Left cardiac atrium (tissue), 4 donors: ENCODE results near the gene C21orf91. TPM values are rescaled to one million over a fixed set of nuclear protein-coding genes. Genes with fewer than 3 reads are reported as not detected.
"Not testable (repeated sequence)": the region's sequence is repeated elsewhere in the genome, so short reads cannot be mapped to it uniquely, and the experiment has no call there.

Experiments used
- ATAC-seq, 2 donors: fragments of 200-7000 bp; cut with Tn5 transposase; one replicate each; pipeline ENCODE4 v1.9.1; 2020; ENCODE audit warnings: mild to moderate bottlenecking in 2 of 2, moderate library complexity in 2 of 2
- DNase-seq: peaks from one replicate; pipeline ENCODE4 v3.0.0-alpha.2; 2020
- intact Hi-C, 2 donors: fragments of 100-400 bp; cut with DNase I; formaldehyde crosslinking; loops; one replicate each; pipeline versions ENCODE4 v1.14.1 to v1.15.1; 2022 to 2023
- total RNA-seq, 2 donors: library from RNA; stranded (reverse); fragmentation: NEBNext Ultra II Directional; extraction: Animal tissue kit (Norgen Biotek cat#: 25700); gene quantifications; one replicate each; pipeline ENCODE4 v1.2.1, GENCODE V29; 2021
- donor health status: DM: no; HTN: yes; CAD: no.
- donor health status: DM: no; HTN: yes; CAD: no; lungs with severe emphysema.
- donor health status: DM: yes; HTN: yes; CAD: no.
- donor health status: Dilated cardiomyopathy.

Gene C21orf91
- total RNA-seq, 2 donors from 2014 or later = 9.0 to 9.2 TPM

DNA sequence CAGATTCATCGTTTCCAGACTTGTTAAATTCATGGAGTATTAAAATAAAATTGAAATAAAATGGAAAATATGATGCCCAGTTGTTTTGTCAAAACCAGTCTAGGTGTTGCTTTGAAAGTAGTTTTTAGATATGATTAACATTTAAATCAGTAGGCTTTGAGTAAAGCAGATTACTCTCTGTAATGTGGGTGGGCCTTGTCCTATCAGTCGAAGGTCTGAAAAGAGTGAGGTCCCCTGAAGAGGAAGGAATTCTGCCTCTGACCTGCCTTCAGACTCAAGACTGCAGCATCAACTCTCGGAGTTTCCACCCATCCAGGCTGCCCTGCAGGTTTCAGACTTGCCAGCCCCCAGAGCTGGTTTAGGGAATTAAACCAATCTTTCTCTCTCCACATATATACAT, 36.2 kb downstream of the C21orf91 start:
- ATAC-seq (no peak), DNase-seq (no peak)
- intact Hi-C loops = no loop called here

DNA sequence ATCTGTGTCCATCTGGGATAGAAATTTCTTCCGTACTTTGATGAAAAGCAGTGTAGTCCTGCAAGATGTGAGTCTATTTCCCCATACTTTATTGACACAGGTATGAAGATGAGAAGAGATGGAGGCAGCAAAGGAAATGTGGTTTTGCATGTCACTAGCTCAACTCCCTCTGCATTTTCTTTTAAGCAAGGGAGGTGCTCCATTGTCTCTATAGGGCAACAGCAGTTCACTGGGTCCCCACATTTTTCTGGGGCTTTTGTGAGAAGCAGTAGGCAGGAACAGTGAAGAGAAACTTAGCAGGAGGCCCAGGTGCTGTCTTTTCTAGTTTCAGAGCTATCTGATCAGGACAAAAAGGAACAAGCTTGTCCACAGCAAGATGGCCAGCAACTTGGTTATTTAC, 37.1 kb downstream of the C21orf91 start:
- ATAC-seq (no peak), DNase-seq (no peak)
- intact Hi-C loops = no loop called here

DNA sequence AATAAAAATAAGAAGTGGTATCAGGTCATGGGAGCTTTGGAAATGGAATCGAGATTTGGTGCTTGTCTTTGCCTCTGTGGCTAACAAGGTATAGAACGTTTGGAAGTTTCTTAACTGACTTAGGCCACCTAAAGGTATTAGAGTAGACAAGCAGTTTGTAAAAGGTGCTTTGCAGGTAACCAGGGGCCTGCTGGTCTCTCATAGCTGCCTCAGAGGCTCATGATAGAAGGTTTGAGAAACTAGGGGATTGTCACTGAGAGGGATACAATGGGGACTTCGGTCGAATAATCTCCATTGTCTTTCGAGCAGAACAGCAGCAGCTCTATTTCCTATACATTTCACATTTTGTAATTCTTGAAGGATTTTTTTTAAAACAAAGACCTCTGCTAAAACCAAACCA, 37.6 kb downstream of the C21orf91 start:
- DNase-seq = no peak
- no peak for ATAC-seq
- intact Hi-C loops = no loop called here

DNA sequence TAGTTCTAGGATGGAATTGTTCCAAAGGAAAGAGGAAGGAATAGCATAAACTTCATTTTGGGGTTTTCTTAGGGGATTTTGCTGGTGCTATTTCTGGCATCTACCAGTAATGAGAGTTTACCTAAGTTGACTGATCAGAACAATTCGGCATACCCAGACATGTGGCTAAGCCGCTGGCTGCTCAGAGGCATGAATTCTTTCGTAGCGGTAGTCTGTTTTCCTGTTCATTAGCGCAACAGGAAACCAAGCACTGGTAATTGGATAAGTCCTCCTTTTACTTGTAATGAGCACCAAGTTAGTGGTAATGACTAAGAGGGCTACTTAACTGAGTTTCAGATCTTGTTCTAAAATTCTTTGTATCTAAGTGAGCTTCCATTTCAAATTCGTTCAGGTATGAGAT, 38.6 kb downstream of the C21orf91 start:
- DNase-seq (no peak), ATAC-seq (peak in 1 of 2 donors; percentile 55)
- intact Hi-C loops = no loop called here

DNA sequence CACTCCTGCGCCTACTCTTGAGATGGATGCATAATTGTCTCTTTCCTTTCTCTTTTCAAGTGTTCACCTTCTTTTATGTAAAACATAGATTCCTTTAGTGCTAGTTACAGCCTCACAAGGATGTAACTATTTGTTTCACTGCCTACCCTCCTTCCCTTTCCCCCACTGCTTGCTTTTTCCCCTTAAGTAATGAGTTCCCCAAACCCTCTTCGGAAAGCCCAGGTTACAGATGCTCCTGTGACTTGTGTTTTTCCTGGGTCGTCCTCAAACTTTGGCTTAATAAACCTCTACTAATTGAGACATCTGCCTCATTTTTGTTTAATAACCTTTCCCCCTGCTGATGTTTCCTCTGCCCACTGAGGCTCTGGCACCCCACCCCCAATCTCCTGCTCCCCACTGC, 39.2 kb downstream of the C21orf91 start:
- ATAC-seq (no peak), DNase-seq (no peak)
- intact Hi-C loops = no loop called here

DNA sequence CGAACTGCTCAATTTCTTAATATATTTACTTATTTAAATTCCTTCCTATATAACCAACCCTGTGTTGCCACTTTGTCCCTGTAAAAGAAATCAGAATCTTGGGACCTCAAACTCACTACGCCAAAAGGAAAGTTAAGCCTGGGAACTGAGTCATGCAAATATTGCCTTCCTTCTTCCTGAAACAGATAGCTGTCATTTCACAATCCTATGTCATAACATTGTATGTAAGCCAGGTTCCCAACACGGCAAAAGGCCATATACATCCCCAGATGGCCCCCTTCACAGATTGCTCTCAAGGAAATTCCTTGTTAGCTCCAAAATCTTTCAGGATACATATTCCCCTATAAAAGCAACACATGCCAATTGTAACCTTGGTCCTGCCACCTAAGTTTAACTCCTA, 39.7 kb downstream of the C21orf91 start:
- intact Hi-C loops = no loop called here
- ATAC-seq = no peak
- no peak for DNase-seq

DNA sequence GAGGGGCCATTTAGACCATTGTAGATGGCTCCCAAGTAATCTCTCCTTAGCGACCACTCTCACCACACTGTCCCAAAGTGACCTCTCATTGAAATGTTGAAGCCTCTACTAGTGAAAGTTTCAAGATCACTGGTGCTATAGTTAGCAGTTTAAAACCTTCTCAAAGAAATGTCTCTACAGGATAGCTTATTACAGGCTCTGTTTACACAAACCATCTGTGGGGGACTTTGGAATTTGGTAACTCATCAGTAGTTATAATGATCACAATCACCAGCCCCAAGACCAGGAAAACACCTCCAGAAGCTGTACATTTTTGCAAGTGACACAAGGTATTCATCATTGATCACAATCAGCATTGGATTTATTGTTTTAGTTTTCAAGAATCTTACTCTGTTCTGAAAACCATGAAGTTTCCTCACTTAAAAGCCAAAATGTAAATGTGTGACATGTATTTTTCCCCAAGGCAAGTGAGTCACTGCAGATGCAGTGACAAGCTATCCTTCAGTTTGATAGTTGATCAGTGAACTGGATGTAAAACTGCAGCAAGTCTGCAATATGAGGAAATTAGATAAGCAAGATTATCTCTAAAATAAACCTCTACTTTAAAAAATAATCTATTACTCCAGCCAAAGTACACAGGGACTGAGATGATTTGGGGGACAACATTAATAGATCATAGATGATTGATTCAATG, 41.9 kb downstream of the C21orf91 start:
- no peak for ATAC-seq
- DNase-seq = no peak
- intact Hi-C loops = no loop called here

DNA sequence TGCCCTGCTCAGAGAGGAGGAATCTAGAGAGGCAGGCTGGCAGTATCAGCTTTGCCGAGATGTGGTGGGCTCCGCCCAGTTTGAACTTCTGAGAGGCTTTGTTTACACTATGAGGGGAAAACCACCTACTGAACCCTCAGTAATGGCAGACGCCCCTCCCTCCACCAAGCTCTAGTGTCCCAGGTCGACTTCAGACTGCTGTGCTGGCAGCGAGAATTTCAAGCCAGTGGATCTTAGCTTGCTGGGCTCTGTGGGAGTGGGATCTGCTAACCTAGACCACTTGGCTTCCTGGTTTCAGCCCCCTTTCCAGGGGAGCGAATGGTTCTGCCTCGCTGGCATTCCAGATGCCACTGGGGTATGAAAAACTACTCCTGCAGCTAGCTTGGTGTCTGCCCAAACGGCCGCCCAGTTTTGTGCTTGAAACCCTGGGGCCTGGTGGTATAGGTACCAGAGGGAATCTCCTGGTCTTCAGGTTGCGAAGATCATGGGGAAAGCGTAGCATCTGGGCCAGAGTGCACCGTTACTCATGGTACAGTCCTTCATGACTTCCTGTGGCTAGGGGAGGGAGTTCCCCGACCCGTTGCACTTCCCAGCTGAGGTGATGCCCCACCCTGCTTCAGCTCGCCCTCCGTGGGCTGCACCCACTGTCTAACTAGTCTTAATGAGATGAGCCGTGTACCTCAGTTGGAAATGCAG, 43.6 kb downstream of the C21orf91 start:
- DNase-seq (no peak), ATAC-seq (peak in 1 of 2 donors; percentile 19)
- intact Hi-C loops = no loop called here

DNA sequence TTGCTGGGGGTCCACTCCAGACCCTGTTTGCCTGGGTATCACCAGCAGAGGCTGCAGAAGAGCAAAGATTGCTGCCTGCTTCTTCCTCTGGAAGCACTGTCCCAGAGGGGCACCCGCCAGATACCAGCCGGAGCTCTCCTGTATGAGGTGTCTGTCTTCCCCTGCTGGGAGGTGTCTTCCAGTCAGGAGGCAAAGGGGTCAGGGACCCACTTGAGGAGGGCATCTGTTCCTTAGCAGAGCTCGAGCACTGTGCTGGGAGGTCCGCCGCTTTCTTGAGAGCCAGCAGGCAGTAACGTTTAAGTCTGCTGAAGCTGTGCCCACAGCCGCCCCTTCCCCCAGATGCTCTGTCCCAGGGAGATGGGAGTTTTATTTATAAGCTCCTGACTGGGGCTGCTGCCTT, 44.1 kb downstream of the C21orf91 start:
- intact Hi-C loops, DNase-seq, ATAC-seq: not testable (repeated sequence)

DNA sequence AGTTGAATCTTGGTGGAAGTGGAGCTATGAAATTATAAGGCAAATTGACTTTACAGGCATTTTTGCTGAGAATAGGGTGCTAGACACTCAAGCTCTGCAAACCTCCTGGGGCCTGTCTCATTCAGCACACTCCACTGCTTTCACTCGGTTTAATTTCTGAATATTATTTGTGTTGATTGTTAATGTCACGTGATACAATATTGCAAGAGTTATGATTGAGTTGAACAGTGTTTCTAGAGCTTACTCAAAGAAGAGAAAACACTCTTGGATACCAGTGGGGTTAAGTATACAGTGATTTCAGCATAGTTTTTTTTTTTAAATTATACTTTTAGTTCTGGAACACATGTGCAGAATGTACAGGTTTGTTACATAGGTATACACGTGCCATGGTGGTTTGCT, 49.7 kb downstream of the C21orf91 start:
- DNase-seq = no peak
- intact Hi-C loops = no loop called here
- no peak for ATAC-seq

DNA sequence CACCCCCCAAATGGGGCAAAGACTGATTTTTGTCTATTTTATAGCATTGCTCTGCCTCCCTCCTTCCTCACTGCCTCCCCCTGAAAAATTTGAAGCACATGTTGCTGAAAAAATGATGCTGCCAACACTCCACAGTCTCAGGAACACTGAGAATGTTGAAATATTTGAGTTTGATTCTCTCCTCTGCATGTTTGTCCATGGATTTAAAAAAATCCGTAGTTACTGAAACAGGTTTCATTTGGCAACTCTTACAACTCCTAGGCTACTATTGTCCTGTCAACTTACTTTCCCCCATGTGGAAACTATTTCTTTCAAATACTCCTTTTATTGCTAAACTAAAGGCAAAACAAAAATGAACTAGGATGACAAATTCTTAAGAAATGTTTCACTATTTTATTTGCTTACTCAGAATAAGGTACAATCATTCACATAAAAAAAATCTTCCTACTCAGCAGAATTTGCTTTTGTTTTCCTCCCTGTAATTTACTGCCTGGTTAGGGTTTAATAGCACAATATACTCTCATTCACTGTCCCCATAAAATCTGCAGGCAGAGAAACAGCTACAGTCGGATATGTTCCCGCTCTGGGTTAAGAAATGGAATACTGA, 50.2 kb downstream of the C21orf91 start:
- intact Hi-C loops = no loop called here
- ATAC-seq (no peak), DNase-seq (no peak)

DNA sequence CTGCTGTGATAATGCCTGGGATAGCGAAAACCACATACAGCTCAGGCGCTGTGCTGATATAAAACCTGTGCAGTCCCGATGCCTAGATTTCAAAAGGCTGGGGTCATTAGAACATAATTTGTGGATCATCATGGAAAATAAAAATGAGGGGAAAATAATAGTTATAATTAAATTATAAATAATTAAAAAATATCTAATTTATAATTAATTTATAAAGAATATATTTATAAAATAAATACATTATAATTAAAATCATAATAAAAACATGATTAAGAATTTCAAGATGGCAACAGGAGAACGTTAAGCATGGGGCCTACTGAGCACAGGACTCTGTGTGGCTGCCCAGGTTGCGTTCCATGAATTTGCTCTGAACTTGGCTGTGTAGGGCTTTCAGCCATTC, 53.9 kb downstream of the C21orf91 start:
- DNase-seq (no peak), ATAC-seq (no peak)
- intact Hi-C loops = no loop called here

DNA sequence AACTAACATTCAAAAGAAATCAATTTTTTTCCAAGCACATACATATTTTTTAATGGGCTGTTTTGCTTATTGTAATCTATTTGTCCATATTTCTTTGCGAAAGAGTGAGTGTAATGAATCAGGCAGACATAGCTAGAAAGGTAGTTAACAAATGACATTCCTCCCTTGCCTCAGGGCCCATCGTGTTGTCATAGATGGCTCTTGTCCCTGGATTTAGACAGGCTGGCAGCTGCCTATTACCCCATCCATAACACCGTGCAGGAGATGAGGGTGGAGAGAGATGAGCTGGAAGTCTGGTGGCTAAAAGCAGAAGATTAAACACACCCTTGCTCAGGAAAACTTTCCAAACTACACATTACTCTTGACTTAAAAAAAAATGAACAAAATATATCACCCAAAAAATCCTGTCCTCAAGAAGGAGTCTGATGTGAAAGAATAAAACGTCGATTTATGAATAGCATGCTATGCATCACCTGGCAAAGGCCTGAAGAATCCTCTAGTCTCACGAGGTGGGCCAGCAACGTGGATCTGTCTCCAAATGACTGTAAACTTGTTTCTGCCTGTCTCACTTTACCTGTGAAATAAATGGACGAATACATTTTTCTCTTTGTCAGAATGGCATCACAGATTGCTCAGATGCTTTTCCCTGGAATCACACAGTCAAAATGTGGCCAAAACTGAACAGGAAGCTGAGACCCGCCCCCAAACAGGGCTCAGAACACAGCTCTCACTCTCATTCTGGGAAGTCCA, 55.7 kb downstream of the C21orf91 start:
- no peak for DNase-seq
- no peak for ATAC-seq
- intact Hi-C loops = no loop called here

DNA sequence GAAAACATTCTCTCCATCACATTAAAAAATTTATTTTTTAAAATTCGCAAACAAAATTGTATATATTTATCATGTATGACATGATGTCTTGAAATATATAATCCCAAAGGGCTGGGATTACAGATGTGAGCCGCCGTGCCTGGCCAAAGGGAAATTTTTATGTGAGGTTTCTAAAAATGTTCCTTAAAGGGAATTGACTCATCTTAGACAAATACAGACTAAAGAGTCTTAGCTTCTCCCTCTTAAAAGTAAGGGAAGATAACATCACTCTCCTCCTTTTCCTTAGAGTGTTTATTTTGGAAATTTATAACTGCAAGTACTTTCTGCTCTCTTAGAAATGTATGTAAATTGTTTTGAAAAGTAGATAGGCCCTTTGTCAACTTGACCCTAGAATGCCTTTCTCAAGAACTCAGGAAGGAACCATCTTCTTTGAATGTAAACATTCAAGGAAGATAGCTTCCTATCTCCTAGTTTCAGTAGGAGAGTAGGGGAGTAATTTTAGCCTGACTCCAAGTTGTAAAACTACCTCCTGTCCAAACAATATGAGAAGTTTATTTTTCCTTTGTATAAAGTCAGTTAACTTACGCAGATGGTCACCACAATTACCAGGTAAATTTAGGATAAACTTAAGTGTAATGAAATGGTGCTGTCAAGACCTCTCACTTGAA, 59.5 kb downstream of the C21orf91 start:
- intact Hi-C loops = no loop called here
- DNase-seq (no peak), ATAC-seq (peak in 1 of 2 donors; percentile 38)

DNA sequence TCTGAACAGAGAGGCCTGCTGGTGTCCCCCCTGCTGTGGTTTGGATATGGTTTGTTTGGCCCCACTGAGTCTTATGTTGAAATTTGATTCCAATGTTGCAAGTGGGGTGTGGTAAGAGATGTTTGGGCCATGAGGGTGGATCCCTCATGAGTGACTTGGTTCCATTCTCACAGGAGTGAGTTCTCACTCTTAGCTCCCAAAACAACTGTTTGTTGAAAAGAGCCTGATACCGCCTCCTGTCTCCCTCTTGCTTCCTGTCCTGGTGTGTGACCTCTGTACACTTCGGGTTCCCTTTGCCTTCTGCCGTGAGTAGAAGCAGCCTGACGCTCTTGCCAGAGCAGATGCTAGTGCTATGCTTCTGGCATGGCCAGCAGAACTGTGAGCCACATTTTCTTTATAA, 60.5 kb downstream of the C21orf91 start:
- DNase-seq = no peak
- intact Hi-C loops = no loop called here
- no peak for ATAC-seq

DNA sequence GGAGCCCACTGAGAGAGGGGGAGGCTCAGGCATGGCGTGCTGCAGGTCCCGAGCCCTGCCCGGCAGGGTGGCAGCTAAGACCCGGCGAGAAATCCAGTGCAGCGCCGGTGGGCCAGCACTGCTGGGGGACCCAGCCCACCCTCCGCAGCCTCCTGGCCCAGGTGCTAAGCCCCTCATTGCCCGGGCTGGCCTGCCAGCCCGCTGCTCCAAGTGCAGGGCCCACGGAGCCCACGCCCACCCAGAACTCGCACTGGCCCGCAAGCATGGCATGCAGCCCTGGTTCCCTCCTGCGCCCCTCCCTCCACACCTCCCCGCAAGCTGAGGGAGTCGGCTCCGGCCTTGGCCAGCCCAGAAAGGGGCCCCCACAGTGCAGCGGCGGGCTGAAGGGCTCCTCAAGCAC, 61.5 kb downstream of the C21orf91 start:
- DNase-seq (no peak), ATAC-seq (no peak)
- intact Hi-C loops = no loop called here

DNA sequence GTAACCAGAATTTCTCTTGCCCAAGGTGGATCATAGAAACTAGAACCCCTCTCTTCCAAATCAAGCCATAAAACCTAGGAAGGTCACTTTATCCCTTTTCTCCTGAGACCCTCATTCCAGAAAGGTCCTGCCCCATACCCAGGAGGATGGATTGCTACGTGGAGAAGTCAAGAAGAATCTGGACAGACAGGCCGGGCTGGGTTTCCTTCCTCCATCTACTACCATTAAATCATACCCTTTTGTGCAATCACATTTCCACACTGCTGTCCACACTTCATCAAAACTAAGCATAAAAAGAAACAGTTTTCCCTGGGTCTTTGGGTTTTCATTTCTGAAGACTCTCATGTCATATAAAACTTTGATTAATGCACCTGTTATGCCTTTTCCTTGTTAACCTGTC, 65.4 kb downstream of the C21orf91 start:
- no peak for ATAC-seq
- DNase-seq = no peak
- intact Hi-C loops = no loop called here

DNA sequence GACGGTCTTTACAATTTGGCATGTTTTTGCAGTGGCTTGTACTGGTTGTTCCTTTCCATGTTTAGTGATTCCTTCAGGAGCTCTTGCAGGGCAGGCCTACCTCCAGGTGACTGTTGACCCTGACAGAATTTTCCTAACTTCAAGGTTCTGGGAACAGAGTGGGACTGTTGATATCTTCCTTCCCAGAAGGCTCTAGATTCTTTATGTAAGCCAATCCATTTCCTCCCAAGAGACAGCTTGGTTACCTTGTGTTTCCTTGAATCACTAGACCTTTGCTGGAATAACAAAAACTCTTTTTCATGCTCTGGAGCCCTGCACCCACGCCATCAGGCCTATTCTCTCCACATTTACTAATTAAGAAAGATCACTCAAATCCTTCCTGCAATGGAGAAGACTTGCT, 67.0 kb downstream of the C21orf91 start:
- no peak for DNase-seq
- no peak for ATAC-seq
- intact Hi-C loops = no loop called here

DNA sequence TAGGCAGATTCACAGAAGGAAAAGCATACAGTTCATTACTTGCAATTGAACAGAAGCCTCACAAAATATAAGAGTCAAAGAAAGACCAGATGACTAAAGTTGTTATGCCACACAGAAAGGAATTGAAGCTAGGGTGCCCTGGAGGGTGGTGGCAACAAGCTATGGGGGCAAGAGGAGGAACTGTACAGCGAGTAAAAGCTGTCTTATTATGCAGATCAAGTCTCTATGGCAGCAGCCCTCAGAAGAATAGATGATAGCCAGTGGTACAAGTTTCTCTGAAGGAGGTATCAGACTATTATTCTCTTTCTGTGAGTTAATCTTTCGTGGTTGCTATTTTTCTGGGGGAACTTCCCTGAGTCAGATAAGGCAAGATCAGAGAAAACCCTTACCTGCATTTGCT, 72.2 kb downstream of the C21orf91 start:
- DNase-seq (no peak), ATAC-seq (no peak)
- intact Hi-C loops = no loop called here

DNA sequence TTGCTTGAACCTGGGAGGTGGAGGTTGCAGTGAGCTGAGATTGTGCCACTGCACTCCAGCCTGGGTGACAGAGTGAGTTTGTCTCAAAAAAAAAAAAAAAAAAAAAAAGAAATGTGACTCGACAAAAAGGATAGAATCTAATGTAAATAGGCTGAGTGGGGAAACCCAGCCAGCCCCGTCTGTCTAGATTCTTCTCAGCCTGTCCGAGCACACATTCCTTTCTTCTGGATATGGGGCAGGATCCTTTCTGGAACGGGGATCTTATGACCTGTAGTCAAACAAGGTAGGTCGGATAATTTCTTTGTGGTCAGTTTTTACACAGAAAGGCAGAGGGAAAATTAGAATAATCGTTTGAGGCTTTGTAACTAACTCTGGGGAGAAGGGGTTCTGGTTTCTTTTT, 74.1 kb downstream of the C21orf91 start:
- ATAC-seq = no peak
- intact Hi-C loops = no loop called here
- DNase-seq = no peak
